ENCODE data around the gene RHBDL2. TPM values are rescaled to one million over a fixed set of nuclear protein-coding genes. Genes with fewer than 3 reads are reported as not detected.
A peak's percentile ranks its signal among the peaks of the same experiment; 100 is the strongest.

RHBDL2 gene
- total and polyA plus RNA-seq, 2 donors (not counting 1 experiment from before 2014, with no cell fraction given) = 1.2 to 1.5 TPM

GRCh38 chr1:38953433-38953860 is 11.8 kb upstream of the RHBDL2 start:
- no peak overlapping the region for H3K4me2 ChIP-seq (ENCODE audit: extremely low read depth, insufficient read depth, low read length)
- no peaks in the 10 kb centered on the region for H3K9me3 ChIP-seq (ENCODE audit: control insufficient read depth, insufficient read depth, low read depth, low read length)
- TF ChIP-seq CTCF (conservative IDR thresholded peaks at IDR 0.05 in 1 of 2, IDR thresholded peaks at IDR 0.05 in 1 of 2; ENCODE audit: low read depth in 1 of 2, low read length in 2 of 2) = no peak
- no peak for TF ChIP-seq EZH2 (IDR thresholded peaks at IDR 0.05; ENCODE audit: low read length, missing control alignments)
- peak in 1 of 2 donors; percentile 18 for DNase-seq (ENCODE audit: low read depth in 2 of 2)
- H3K4me1 ChIP-seq (ENCODE audit: control insufficient read depth, extremely low read depth, insufficient read depth, low read length) = no peaks in the 10 kb centered on the region
- H3K4me3 ChIP-seq (replicated peaks in 1 of 4; ENCODE audit: control extremely low read depth in 1 of 4, insufficient read depth in 1 of 4, low read depth in 3 of 4, low read length in 4 of 4) = no peak overlapping the region
- H3K9ac ChIP-seq (ENCODE audit: insufficient read depth, low read length) = no peak overlapping the region
- no peaks in the 10 kb centered on the region for H3K79me2 ChIP-seq (ENCODE audit: control insufficient read depth, insufficient read depth, low read length)
- no peaks in the 10 kb centered on the region for H4K20me1 ChIP-seq (ENCODE audit: control insufficient read depth, extremely low read depth, insufficient read depth, low read length)
- no peaks in the 10 kb centered on the region for H3K27me3 ChIP-seq (ENCODE audit: control insufficient read depth, insufficient read depth, low read length)
- H2AFZ ChIP-seq (ENCODE audit: low read length) = no peak overlapping the region
- H3K36me3 ChIP-seq (ENCODE audit: control insufficient read depth, insufficient read depth, low read length) = no peaks in the 10 kb centered on the region
- H3K27ac ChIP-seq (ENCODE audit: insufficient read depth, low read length) = no peak overlapping the region

GRCh38 chr1:38950553-38950952 is 8.9 kb upstream of the RHBDL2 start:
- Histone ChIP-seq H4K20me1 (ENCODE audit: control insufficient read depth, extremely low read depth, insufficient read depth, low read length) (no peaks in the 10 kb centered on the region), H3K27ac (ENCODE audit: insufficient read depth, low read length) (no peak overlapping the region), H3K4me2 (ENCODE audit: extremely low read depth, insufficient read depth, low read length) (no peak overlapping the region), H3K4me1 (ENCODE audit: control insufficient read depth, extremely low read depth, insufficient read depth, low read length) (no peaks in the 10 kb centered on the region), H3K9ac (ENCODE audit: insufficient read depth, low read length) (no peak overlapping the region), H3K4me3 (replicated peaks in 1 of 4; ENCODE audit: control extremely low read depth in 1 of 4, insufficient read depth in 1 of 4, low read depth in 3 of 4, low read length in 4 of 4) (no peak overlapping the region), H3K36me3 (ENCODE audit: control insufficient read depth, insufficient read depth, low read length) (no peaks in the 10 kb centered on the region), H3K27me3 (ENCODE audit: control insufficient read depth, insufficient read depth, low read length) (no peaks in the 10 kb centered on the region), H2AFZ (ENCODE audit: low read length) (no peak overlapping the region), H3K79me2 (ENCODE audit: control insufficient read depth, insufficient read depth, low read length) (no peaks in the 10 kb centered on the region), H3K9me3 (ENCODE audit: control insufficient read depth, insufficient read depth, low read depth, low read length) (no peaks in the 10 kb centered on the region)
- no peak for DNase-seq (ENCODE audit: low read depth in 2 of 2)
- no peak for TF ChIP-seq EZH2 (IDR thresholded peaks at IDR 0.05; ENCODE audit: low read length, missing control alignments)
- no peak for TF ChIP-seq CTCF (conservative IDR thresholded peaks at IDR 0.05 in 1 of 2, IDR thresholded peaks at IDR 0.05 in 1 of 2; ENCODE audit: low read depth in 1 of 2, low read length in 2 of 2)

- Histone ChIP-seq H3K9me3 (ENCODE audit: control insufficient read depth, insufficient read depth, low read depth, low read length) (no peaks in the 10 kb centered on the region), H3K27me3 (ENCODE audit: control insufficient read depth, insufficient read depth, low read length) (no peaks in the 10 kb centered on the region), H3K4me1 (ENCODE audit: control insufficient read depth, extremely low read depth, insufficient read depth, low read length) (peaks cover 2% of the 10 kb centered on the region), H2AFZ (ENCODE audit: low read length) (no peak overlapping the region), H3K27ac (ENCODE audit: insufficient read depth, low read length) (no peak overlapping the region), H3K79me2 (ENCODE audit: control insufficient read depth, insufficient read depth, low read length) (no peaks in the 10 kb centered on the region), H3K9ac (ENCODE audit: insufficient read depth, low read length) (no peak overlapping the region), H3K4me2 (ENCODE audit: extremely low read depth, insufficient read depth, low read length) (no peak overlapping the region), H3K36me3 (ENCODE audit: control insufficient read depth, insufficient read depth, low read length) (no peaks in the 10 kb centered on the region), H4K20me1 (ENCODE audit: control insufficient read depth, extremely low read depth, insufficient read depth, low read length) (no peaks in the 10 kb centered on the region), H3K4me3 (replicated peaks in 1 of 4; ENCODE audit: control extremely low read depth in 1 of 4, insufficient read depth in 1 of 4, low read depth in 3 of 4, low read length in 4 of 4) (no peak overlapping the region)
- no peak for TF ChIP-seq CTCF (conservative IDR thresholded peaks at IDR 0.05 in 1 of 2, IDR thresholded peaks at IDR 0.05 in 1 of 2; ENCODE audit: low read depth in 1 of 2, low read length in 2 of 2)
- no peak for TF ChIP-seq EZH2 (IDR thresholded peaks at IDR 0.05; ENCODE audit: low read length, missing control alignments)
- no peak for DNase-seq (ENCODE audit: low read depth in 2 of 2)
Measured at GRCh38 chr1:38944547-38944946, 2.9 kb upstream of the RHBDL2 start.
